ENCODE measurements around the gene POLR2J.
A peak's percentile ranks its signal among the peaks of the same experiment; 100 is the strongest.

POLR2J gene

GRCh38 chr7:102436118-102436517 lies 42.6 kb downstream of the POLR2J start:
- DNase-seq (ENCODE audit: low read depth): no peak

- DNase-seq (ENCODE audit: low read depth): no peak
These were observed 44.7 kb downstream of the POLR2J start for GRCh38 chr7:102434039-102434486.

GRCh38 chr7:102433219-102434038 lies 45.3 kb downstream of the POLR2J start, which contains the start of gene ORAI2:
ORAI2 (plus strand) TSS chr7:102433575; CDS start chr7:102438957, 5,382 bp downstream.
- peak; percentile 84 for DNase-seq (ENCODE audit: low read depth)

GRCh38 chr7:102432442-102433218 lies 46.1 kb downstream of the POLR2J start:
- no peak for DNase-seq (ENCODE audit: low read depth)

GRCh38 chr7:102431617-102432298 lies 47.0 kb downstream of the POLR2J start:
- DNase-seq (ENCODE audit: low read depth): peak; percentile 15

- no peak for DNase-seq (ENCODE audit: low read depth)
These were observed 49.4 kb downstream of the POLR2J start for GRCh38 chr7:102429141-102429899.

- no peak for DNase-seq (ENCODE audit: low read depth)
These were observed 51.7 kb downstream of the POLR2J start for GRCh38 chr7:102427019-102427405.

GRCh38 chr7:102426268-102427018 lies 52.3 kb downstream of the POLR2J start:
- DNase-seq (ENCODE audit: low read depth): peak; percentile 61

GRCh38 chr7:102425639-102426267 lies 53.0 kb downstream of the POLR2J start:
- peak; percentile 77 for DNase-seq (ENCODE audit: low read depth)

GRCh38 chr7:102424787-102425218 lies 53.9 kb downstream of the POLR2J start:
- DNase-seq (ENCODE audit: low read depth): no peak

GRCh38 chr7:102424129-102424551 lies 54.6 kb downstream of the POLR2J start:
- no peak for DNase-seq (ENCODE audit: low read depth)

Data from stimulated activated CD8-positive, alpha-beta memory T cell treated with anti-CD3 and anti-CD28 coated beads, Interleukin-4, amount 100 ng/mL, for 24 hours (primary cell).